ENCODE measurements around the gene BACH2. TPM values are rescaled to one million over a fixed set of nuclear protein-coding genes. Genes with fewer than 3 reads are reported as not detected.

Gene BACH2
- total and polyA plus RNA-seq, 2 experiments from 2014 or later, result 1.6 to 5.7 TPM

- Mint-ChIP-seq H3K9me3 (no peaks in the 10 kb centered on the region), H3K27ac (no peak overlapping the region), H3K36me3 (ENCODE audit: low read depth) (no peaks in the 10 kb centered on the region), H3K4me3 (no peak overlapping the region), H3K4me1 (no peaks in the 10 kb centered on the region), H3K27me3 (ENCODE audit: insufficient read depth, low read depth, poor library complexity) (peaks cover 2% of the 10 kb centered on the region)
- H3K4me2 ChIP-seq, result no peak overlapping the region
- TF ChIP-seq STAT1 (IDR thresholded peaks at IDR 0.05; ENCODE audit: unreplicated experiment) (no peak), EZH2phosphoT487 (IDR thresholded peaks at IDR 0.05; ENCODE audit: unreplicated experiment) (no peak), REST (IDR thresholded peaks at IDR 0.05; ENCODE audit: unreplicated experiment) (no peak), ZNF331 (CRISPR knock-in tag; IDR thresholded peaks at IDR 0.05; ENCODE audit: low read depth) (no peak), EZH2 (IDR thresholded peaks at IDR 0.05; ENCODE audit: low read depth, unreplicated experiment) (no peak), POLR2AphosphoS5 (IDR thresholded peaks at IDR 0.05; ENCODE audit: low read depth) (no peak), NANOG (IDR thresholded peaks at IDR 0.05; ENCODE audit: borderline replicate concordance) (no peak), ZNF462 (CRISPR knock-in tag; IDR thresholded peaks at IDR 0.05) (no peak), ZNF114 (CRISPR knock-in tag; IDR thresholded peaks at IDR 0.05) (no peak), JUNB (IDR thresholded peaks at IDR 0.05; ENCODE audit: unreplicated experiment) (no peak), ETS1 (IDR thresholded peaks at IDR 0.05) (no peak)
- no peaks in the 10 kb centered on the region for H3K4me1 ChIP-seq (ENCODE audit: insufficient read depth)
- DNase-seq (ENCODE audit: low spot score), result no peak
- no peaks in the 10 kb centered on the region for H3K79me2 ChIP-seq (replicated peaks; ENCODE audit: insufficient read depth)
- H3F3A ChIP-seq (replicated peaks; ENCODE audit: low read depth), result no peaks in the 10 kb centered on the region
- H3K27ac ChIP-seq (ENCODE audit: low read depth), result no peak overlapping the region
- no peaks in the 10 kb centered on the region for H3K36me3 ChIP-seq (ENCODE audit: insufficient read depth)
- ATAC-seq, result no peak
- no peaks in the 10 kb centered on the region for H4K20me1 ChIP-seq (replicated peaks; ENCODE audit: insufficient read depth)
- H3K27me3 ChIP-seq (ENCODE audit: insufficient read depth), result no peaks in the 10 kb centered on the region
- no peak overlapping the region for H3K4me3 ChIP-seq
- no peak overlapping the region for H2AFZ ChIP-seq
- peaks cover 6% of the 10 kb centered on the region; the same call in 1 of the 2 replicates for H3K9me2 ChIP-seq (ENCODE audit: insufficient read depth)
These were observed 17.9 kb upstream of the BACH2 start for GRCh38 chr6:90314514-90314913.

Measured in GM23338 (cell line).